ENCODE measurements around the gene MCF2L.
"Not testable (repeated sequence)": the region's sequence is repeated elsewhere in the genome, so short reads cannot be mapped to it uniquely, and the experiment has no call there.

The MCF2L gene

GRCh38 chr13:112933649-112934048, 35.4 kb upstream of the MCF2L start:
- no peak overlapping the region for H3K4me3 ChIP-seq (ENCODE audit: low read length)
- no peak for TF ChIP-seq CTCF (IDR thresholded peaks at IDR 0.05; ENCODE audit: insufficient read depth, low read depth, low read length, missing control alignments)
- no peak for DNase-seq (ENCODE audit: low read depth)

GRCh38 chr13:112934078-112934477, 34.9 kb upstream of the MCF2L start:
- H3K4me3 ChIP-seq (ENCODE audit: low read length) = no peak overlapping the region
- no peak for TF ChIP-seq CTCF (IDR thresholded peaks at IDR 0.05; ENCODE audit: insufficient read depth, low read depth, low read length, missing control alignments)
- no peak for DNase-seq (ENCODE audit: low read depth)

GRCh38 chr13:112938680-112939079, 30.3 kb upstream of the MCF2L start:
- DNase-seq (ENCODE audit: low read depth) = no peak
- no peak overlapping the region for H3K4me3 ChIP-seq (ENCODE audit: low read length)
- TF ChIP-seq CTCF (IDR thresholded peaks at IDR 0.05; ENCODE audit: insufficient read depth, low read depth, low read length, missing control alignments) = no peak

GRCh38 chr13:112940236-112940635, 28.8 kb upstream of the MCF2L start:
- no peak for DNase-seq (ENCODE audit: low read depth)
- no peak for TF ChIP-seq CTCF (IDR thresholded peaks at IDR 0.05; ENCODE audit: insufficient read depth, low read depth, low read length, missing control alignments)
- H3K4me3 ChIP-seq (ENCODE audit: low read length) = no peak overlapping the region

- DNase-seq (ENCODE audit: low read depth) = no peak
- no peak for TF ChIP-seq CTCF (IDR thresholded peaks at IDR 0.05; ENCODE audit: insufficient read depth, low read depth, low read length, missing control alignments)
- no peak overlapping the region for H3K4me3 ChIP-seq (ENCODE audit: low read length)
Measured at GRCh38 chr13:112941349-112941748, 27.7 kb upstream of the MCF2L start.

- not testable (repeated sequence) for H3K4me3 ChIP-seq (ENCODE audit: low read length); DNase-seq (ENCODE audit: low read depth)
Measured at GRCh38 chr13:112941765-112942164, 27.2 kb upstream of the MCF2L start.

- DNase-seq (ENCODE audit: low read depth) = peak; percentile 96
- peak; percentile 100 for TF ChIP-seq CTCF (IDR thresholded peaks at IDR 0.05; ENCODE audit: insufficient read depth, low read depth, low read length, missing control alignments)
- peak overlapping the region; percentile 18 for H3K4me3 ChIP-seq (ENCODE audit: low read length)
Measured at GRCh38 chr13:112942689-112943308, 26.2 kb upstream of the MCF2L start.

Data from epithelial cell of esophagus (primary cell).